Neuron (in vitro differentiated cells): Measurements from ENCODE around the gene CARD8.
"Not testable (repeated sequence)": the region's sequence is repeated elsewhere in the genome, so short reads cannot be mapped to it uniquely, and the experiment has no call there.

Experiments used
- H2AFZ ChIP-seq: one replicate; pipeline ENCODE4 v1.6.1; 2013; ENCODE audit warnings: low read depth, mild to moderate bottlenecking, inconsistent platforms, low read length, moderate library complexity
- H3K27me3 ChIP-seq: one replicate; pipeline ENCODE4 v1.6.1; 2013; ENCODE audit warnings: low read length; ENCODE audit not compliant: insufficient read depth
- H3K36me3 ChIP-seq: one replicate; pipeline ENCODE4 v1.6.1; 2013; ENCODE audit warnings: low read length; ENCODE audit not compliant: insufficient read depth
- H3K4me1 ChIP-seq: one replicate; pipeline ENCODE4 v1.6.1; 2013; ENCODE audit warnings: low read length; ENCODE audit not compliant: insufficient read depth
- H3K4me3 ChIP-seq: 2 replicates; pipeline ENCODE4 v1.5.1; 2013; ENCODE audit warnings: mild to moderate bottlenecking, low read length, moderate library complexity
- H3K9me3 ChIP-seq: one replicate; pipeline ENCODE4 v1.6.1; 2013; ENCODE audit warnings: low read length

The CARD8 gene

GRCh38 chr19:48287748-48288147 lies 32.0 kb upstream of the CARD8 start:
- Histone ChIP-seq H3K4me1 (peaks cover 3% of the 10 kb centered on the region), H3K36me3 (peaks cover 39% of the 10 kb centered on the region), H3K9me3 (peaks cover 25% of the 10 kb centered on the region), H3K4me3 (no peak overlapping the region), H2AFZ (no peak overlapping the region), H3K27me3 (no peaks in the 10 kb centered on the region)

GRCh38 chr19:48284896-48285295 lies 29.2 kb upstream of the CARD8 start:
- Histone ChIP-seq H3K4me1 (no peaks in the 10 kb centered on the region), H3K36me3 (peaks cover 58% of the 10 kb centered on the region), H3K4me3 (no peak overlapping the region), H2AFZ (no peak overlapping the region), H3K27me3 (no peaks in the 10 kb centered on the region), H3K9me3 (peaks cover 34% of the 10 kb centered on the region)

GRCh38 chr19:48283908-48284307 lies 28.2 kb upstream of the CARD8 start:
- peaks cover 34% of the 10 kb centered on the region for H3K9me3 ChIP-seq
- no peak overlapping the region for H3K4me3 ChIP-seq
- H3K27me3 ChIP-seq: no peaks in the 10 kb centered on the region
- H2AFZ ChIP-seq: no peak overlapping the region
- H3K36me3 ChIP-seq: peaks cover 63% of the 10 kb centered on the region
- no peaks in the 10 kb centered on the region for H3K4me1 ChIP-seq

GRCh38 chr19:48279747-48280146 lies 24.0 kb upstream of the CARD8 start:
- H3K36me3 ChIP-seq: peaks cover 40% of the 10 kb centered on the region
- no peak overlapping the region for H2AFZ ChIP-seq
- no peaks in the 10 kb centered on the region for H3K4me1 ChIP-seq
- H3K4me3 ChIP-seq: no peak overlapping the region
- H3K27me3 ChIP-seq: no peaks in the 10 kb centered on the region
- peaks cover 20% of the 10 kb centered on the region for H3K9me3 ChIP-seq

- no peak overlapping the region for H2AFZ ChIP-seq
- no peaks in the 10 kb centered on the region for H3K4me1 ChIP-seq
- H3K4me3 ChIP-seq: no peak overlapping the region
- H3K27me3 ChIP-seq: no peaks in the 10 kb centered on the region
- H3K36me3 ChIP-seq: peaks cover 5% of the 10 kb centered on the region
- H3K9me3 ChIP-seq: no peaks in the 10 kb centered on the region
These were observed 19.2 kb upstream of the CARD8 start for GRCh38 chr19:48274938-48275337.

GRCh38 chr19:48274173-48274572 lies 18.5 kb upstream of the CARD8 start:
- Histone ChIP-seq H3K4me3 (no peak overlapping the region), H2AFZ (no peak overlapping the region), H3K36me3 (no peaks in the 10 kb centered on the region), H3K27me3 (no peaks in the 10 kb centered on the region), H3K9me3 (no peaks in the 10 kb centered on the region), H3K4me1 (no peaks in the 10 kb centered on the region)

GRCh38 chr19:48271531-48272151 lies 15.9 kb upstream of the CARD8 start:
- Histone ChIP-seq H3K36me3 (no peaks in the 10 kb centered on the region), H3K4me1 (no peaks in the 10 kb centered on the region), H3K27me3 (no peaks in the 10 kb centered on the region), H2AFZ (peak overlapping the region; percentile 85), H3K4me3 (peak overlapping the region; percentile 78), H3K9me3 (no peaks in the 10 kb centered on the region)

- H3K4me3 ChIP-seq, H3K4me1 ChIP-seq, H3K36me3 ChIP-seq, H3K27me3 ChIP-seq, H2AFZ ChIP-seq, H3K9me3 ChIP-seq: not testable (repeated sequence)
These were observed 13.9 kb upstream of the CARD8 start for GRCh38 chr19:48269617-48270026.

GRCh38 chr19:48265326-48265725 lies 9.6 kb upstream of the CARD8 start:
- not testable (repeated sequence) for H3K27me3 ChIP-seq, H3K4me1 ChIP-seq, H3K36me3 ChIP-seq, H3K9me3 ChIP-seq, H3K4me3 ChIP-seq, H2AFZ ChIP-seq

GRCh38 chr19:48260359-48260714 lies 4.6 kb upstream of the CARD8 start:
- not testable (repeated sequence) for H3K4me1 ChIP-seq, H3K36me3 ChIP-seq, H3K27me3 ChIP-seq, H2AFZ ChIP-seq, H3K9me3 ChIP-seq
- H3K4me3 ChIP-seq: peak overlapping the region; percentile 62

- not testable (repeated sequence) for H3K4me1 ChIP-seq, H2AFZ ChIP-seq, H3K4me3 ChIP-seq, H3K9me3 ChIP-seq, H3K36me3 ChIP-seq, H3K27me3 ChIP-seq
These were observed 3.3 kb upstream of the CARD8 start for GRCh38 chr19:48258992-48259391.

- no peaks in the 10 kb centered on the region for H3K27me3 ChIP-seq
- H3K4me3 ChIP-seq: no peak overlapping the region
- peaks cover 9% of the 10 kb centered on the region for H3K4me1 ChIP-seq
These were observed 2.6 kb upstream of the CARD8 start for GRCh38 chr19:48258350-48258749.

GRCh38 chr19:48254529-48254970 lies 1.2 kb downstream of the CARD8 start:
- H2AFZ ChIP-seq: no peak overlapping the region
- peaks cover 8% of the 10 kb centered on the region for H3K4me1 ChIP-seq
- no peaks in the 10 kb centered on the region for H3K9me3 ChIP-seq
- peaks cover 9% of the 10 kb centered on the region for H3K36me3 ChIP-seq
- peak overlapping the region; percentile 64 for H3K4me3 ChIP-seq
- H3K27me3 ChIP-seq: no peaks in the 10 kb centered on the region

More at GRCh38 chr19:48258350-48258749, 2.6 kb upstream of the CARD8 start:
- H3K9me3 ChIP-seq: no peaks in the 10 kb centered on the region
- H3K36me3 ChIP-seq: no peaks in the 10 kb centered on the region
- H2AFZ ChIP-seq: no peak overlapping the region

- Histone ChIP-seq H3K4me3 (no peak overlapping the region), H3K9me3 (no peaks in the 10 kb centered on the region), H3K36me3 (peaks cover 13% of the 10 kb centered on the region), H3K4me1 (peaks cover 6% of the 10 kb centered on the region), H3K27me3 (no peaks in the 10 kb centered on the region), H2AFZ (no peak overlapping the region)
These were observed 1.7 kb downstream of the CARD8 start for GRCh38 chr19:48253999-48254398.
